HEK293T (cell line): ENCODE data around the gene ATP1B1.

Experiments used
- CTCF ChIA-PET: fragments of 350-600 bp; formaldehyde crosslinking; extraction: SDS; loops from one replicate; lab custom pipeline; 2021; ENCODE audit warnings: antibody characterized with exemption, inconsistent platforms; lab: Yijun Ruan, JAX
- POLR2A ChIA-PET: fragments of 350-600 bp; formaldehyde crosslinking; extraction: SDS; loops from one replicate; lab custom pipeline; 2020; ENCODE audit warnings: antibody characterized with exemption, inconsistent platforms; lab: Yijun Ruan, JAX
- DNase-seq: peaks from one replicate; pipeline ENCODE4 v3.0.0; 2012; ENCODE audit warnings: mixed read lengths; ENCODE audit errors: extremely low spot score
- ARNT ChIP-seq: fragments of 450-650 bp; IDR thresholded peaks from 2 replicates; pipeline ENCODE4 v1.6.1; 2017; ENCODE audit warnings: mild to moderate bottlenecking
- BHLHE40 ChIP-seq: fragments of 450-650 bp; IDR thresholded peaks from 2 replicates; pipeline ENCODE4 v1.6.1; 2016; ENCODE audit warnings: mild to moderate bottlenecking, moderate library complexity, borderline replicate concordance
- CTBP1 ChIP-seq: fragments of 450-650 bp; IDR thresholded peaks from 2 replicates; pipeline ENCODE4 v1.6.1; 2016; ENCODE audit warnings: borderline replicate concordance
- ELF4 ChIP-seq: fragments of 450-650 bp; IDR thresholded peaks from 2 replicates; pipeline ENCODE4 v1.6.1; 2017; ENCODE audit warnings: antibody characterized with exemption
- FOXA1 ChIP-seq: fragments of 450-650 bp; IDR thresholded peaks from 2 replicates; pipeline ENCODE4 v1.6.1; 2016; ENCODE audit warnings: mild to moderate bottlenecking
- FOXK2 ChIP-seq: fragments of 450-650 bp; IDR thresholded peaks from 2 replicates; pipeline ENCODE4 v1.6.1; 2016; ENCODE audit warnings: mild to moderate bottlenecking
- FOXM1 ChIP-seq: fragments of 450-650 bp; IDR thresholded peaks from 2 replicates; pipeline ENCODE4 v1.6.1; 2017; ENCODE audit warnings: mild to moderate bottlenecking, borderline replicate concordance
- HDGF ChIP-seq: fragments of 450-650 bp; IDR thresholded peaks from 2 replicates; pipeline ENCODE4 v1.6.1; 2017; ENCODE audit warnings: antibody characterized with exemption, borderline replicate concordance
- L3MBTL2 ChIP-seq: fragments of 450-650 bp; conservative IDR thresholded peaks from 2 replicates; pipeline ENCODE4 v1.6.1; 2016; ENCODE audit warnings: mild to moderate bottlenecking
- LEF1 ChIP-seq: fragments of 450-650 bp; IDR thresholded peaks from 2 replicates; pipeline ENCODE4 v1.6.1; 2017; ENCODE audit warnings: mild to moderate bottlenecking, borderline replicate concordance
- NFRKB ChIP-seq: fragments of 450-650 bp; IDR thresholded peaks from 2 replicates; pipeline ENCODE4 v1.6.1; 2016; ENCODE audit warnings: mild to moderate bottlenecking, moderate library complexity
- PKNOX1 ChIP-seq: fragments of 450-650 bp; IDR thresholded peaks from 2 replicates; pipeline ENCODE4 v1.6.1; 2016
- SP1 ChIP-seq: fragments of 450-650 bp; IDR thresholded peaks from 2 replicates; pipeline ENCODE4 v1.6.1; 2017
- SUZ12 ChIP-seq: fragments of 450-650 bp; IDR thresholded peaks from 2 replicates; pipeline ENCODE4 v1.6.1; 2016; ENCODE audit warnings: mild to moderate bottlenecking
- TARDBP ChIP-seq: fragments of 450-650 bp; IDR thresholded peaks from 2 replicates; pipeline ENCODE4 v1.6.1; 2016
- ZNF384 ChIP-seq: fragments of 450-650 bp; IDR thresholded peaks from 2 replicates; pipeline ENCODE4 v1.6.1; 2016

ATP1B1 gene

GRCh38 chr1:169149555-169150286 is 43.2 kb downstream of the ATP1B1 start:
- ChIA-PET CTCF (no interaction called here), POLR2A (no interaction called here)
- DNase-seq = no peak
- TF ChIP-seq SUZ12 (no peak), PKNOX1 (no peak), SP1 (no peak), ELF4 (no peak), CTBP1 (no peak), NFRKB (no peak), FOXA1 (no peak), HDGF (no peak), ZNF384 (no peak)

GRCh38 chr1:169150641-169151337 is 44.3 kb downstream of the ATP1B1 start:
- ChIA-PET POLR2A (no interaction called here), CTCF (no interaction called here)
- DNase-seq = no peak
- TF ChIP-seq ZNF384 (no peak), PKNOX1 (no peak), FOXA1 (no peak), L3MBTL2 (no peak)

DNA sequence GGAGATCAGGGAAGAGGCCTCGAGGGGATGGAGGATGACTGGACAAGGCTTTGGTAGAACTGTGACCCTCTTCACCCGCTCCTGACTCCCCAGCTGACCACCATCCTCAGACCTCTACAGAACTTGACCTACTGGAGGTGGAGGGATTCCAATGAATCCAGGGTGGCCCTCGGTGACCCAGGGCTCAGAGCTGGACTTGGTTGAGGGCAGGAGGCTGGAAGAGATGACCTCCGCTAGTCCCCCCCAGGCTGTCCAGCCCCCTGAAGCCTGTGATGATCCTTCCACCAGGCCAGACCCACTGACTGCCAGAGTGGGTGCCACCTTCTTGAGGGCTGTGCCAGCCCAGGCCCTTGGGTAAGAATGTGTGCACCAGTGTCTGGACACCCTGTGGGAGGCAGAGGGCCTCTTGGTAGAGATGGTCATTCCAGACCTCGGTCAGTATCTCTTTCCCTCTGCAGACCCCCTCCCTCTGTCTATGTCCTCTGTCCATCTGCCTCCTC is 44.9 kb downstream of the ATP1B1 start:
- DNase-seq = no peak
- ChIA-PET POLR2A (no interaction called here), CTCF (no interaction called here)
- TF ChIP-seq SUZ12 = no peak
- TF ChIP-seq LEF1 = no peak
- no peak for TF ChIP-seq ARNT
- no peak for TF ChIP-seq BHLHE40
- TF ChIP-seq FOXK2 = no peak
- no peak for TF ChIP-seq CTBP1
- no peak for TF ChIP-seq L3MBTL2
- no peak for TF ChIP-seq HDGF
- TF ChIP-seq ELF4 = no peak
- no peak for TF ChIP-seq FOXA1
- no peak for TF ChIP-seq SP1
- no peak for TF ChIP-seq PKNOX1
- no peak for TF ChIP-seq FOXM1

DNA sequence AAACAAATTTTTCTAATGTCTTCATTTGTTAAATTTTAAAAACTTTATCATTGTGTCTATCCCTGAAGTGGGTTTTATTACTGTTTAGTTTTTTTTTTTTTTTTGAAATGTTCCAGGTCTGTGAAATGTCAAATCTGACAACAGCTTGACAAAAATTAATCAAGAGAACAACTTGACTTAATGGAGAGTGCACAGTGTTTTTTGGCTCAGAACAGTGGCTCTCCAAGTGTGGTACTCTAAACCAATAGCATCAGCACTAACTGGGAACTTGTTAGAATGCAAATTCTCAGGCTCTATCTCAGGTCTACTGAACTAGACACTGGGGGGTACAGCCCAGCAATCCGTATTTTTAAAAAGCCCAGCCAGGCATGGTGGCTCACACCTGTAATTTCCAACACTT is 49.2 kb downstream of the ATP1B1 start:
- ChIA-PET POLR2A (no interaction called here), CTCF (no interaction called here)
- no peak for DNase-seq
- TF ChIP-seq TARDBP (no peak), SP1 (no peak), HDGF (no peak), ELF4 (no peak), PKNOX1 (no peak), CTBP1 (no peak), ZNF384 (no peak), L3MBTL2 (no peak), SUZ12 (no peak), ARNT (no peak), LEF1 (no peak), BHLHE40 (no peak)

DNA sequence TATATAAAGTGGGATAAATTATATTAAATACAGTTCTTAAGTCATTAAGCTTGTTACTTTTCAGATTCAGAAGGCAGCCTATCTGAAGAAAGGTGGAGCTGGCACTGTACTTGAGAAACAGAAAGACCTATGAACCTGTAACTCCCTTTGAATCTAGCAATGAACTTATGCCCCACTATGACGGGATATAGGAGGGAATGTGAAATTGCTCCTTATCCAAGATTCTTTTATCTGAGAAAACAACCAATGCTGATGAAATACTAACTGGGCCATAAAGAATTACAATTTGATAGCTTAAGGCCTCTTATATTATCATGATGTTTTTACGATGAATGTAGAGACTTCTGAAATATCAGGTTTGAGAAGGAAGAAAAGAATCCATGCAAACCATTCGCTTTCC is 50.1 kb downstream of the ATP1B1 start:
- DNase-seq = no peak
- CTCF ChIA-PET = interaction anchor here (0.6 kb wide), 1 partner anchor 861 kb away, joined by 5 read pairs; no protein-coding TSS in a partner anchor
- TF ChIP-seq ELF4 (no peak), L3MBTL2 (no peak), FOXK2 (no peak), NFRKB (no peak), PKNOX1 (no peak), CTBP1 (no peak), ARNT (no peak), FOXM1 (no peak), LEF1 (no peak)
- POLR2A ChIA-PET = no interaction called here
